GM23338 (cell line): Measurements from ENCODE around the gene KICS2. TPM values are rescaled to one million over a fixed set of nuclear protein-coding genes. Genes with fewer than 3 reads are reported as not detected.

ENCODE experiments used
- ATAC-seq: fragments of 200-7000 bp; cut with Tn5 transposase; 3 replicates; pipeline ENCODE4 v1.9.1; 2020
- DNase-seq: peaks from one replicate; pipeline ENCODE4 v3.0.0-alpha.2; 2015; ENCODE audit warnings: low spot score
- H2AFZ ChIP-seq: fragments of 200-600 bp; sonication (generic); 2 replicates; pipeline ENCODE4 v1.8.0; 2016; ENCODE audit warnings: antibody characterized with exemption, mild to moderate bottlenecking, moderate library complexity
- H3F3A ChIP-seq: fragments of 200-600 bp; sonication (generic); replicated peaks from 2 replicates; pipeline ENCODE4 v1.8.0; 2017; ENCODE audit warnings: antibody characterized with exemption, mixed run types, low read depth
- H3K27ac ChIP-seq: fragments of 200-600 bp; sonication (generic); 2 replicates; pipeline ENCODE4 v1.6.1; 2016; ENCODE audit warnings: low read depth
- H3K27me3 ChIP-seq: fragments of 200-600 bp; sonication (generic); 2 replicates; pipeline ENCODE4 v1.8.0; 2016; ENCODE audit warnings: mild to moderate bottlenecking, mixed run types, moderate library complexity; ENCODE audit not compliant: insufficient read depth
- H3K36me3 ChIP-seq: fragments of 200-600 bp; sonication (generic); 2 replicates; pipeline ENCODE4 v1.8.0; 2016; ENCODE audit warnings: mild to moderate bottlenecking; ENCODE audit not compliant: insufficient read depth
- H3K4me1 ChIP-seq: fragments of 200-600 bp; sonication (generic); 2 replicates; pipeline ENCODE4 v1.8.0; 2016; ENCODE audit warnings: mild to moderate bottlenecking, moderate library complexity; ENCODE audit not compliant: insufficient read depth
- H3K4me2 ChIP-seq: fragments of 200-600 bp; sonication (generic); 2 replicates; pipeline ENCODE4 v1.7.1; 2017; ENCODE audit warnings: mixed run types
- H3K4me3 ChIP-seq: fragments of 200-600 bp; sonication (generic); 2 replicates; pipeline ENCODE4 v1.6.1; 2016; ENCODE audit warnings: mixed run types
- H3K79me2 ChIP-seq: fragments of 200-600 bp; sonication (generic); replicated peaks from 2 replicates; pipeline ENCODE4 v1.8.0; 2017; ENCODE audit warnings: mild to moderate bottlenecking; ENCODE audit not compliant: insufficient read depth
- H3K9me2 ChIP-seq: fragments of 200-600 bp; sonication (generic); 2 replicates; pipeline ENCODE4 v1.8.0; 2017; ENCODE audit not compliant: insufficient read depth
- H4K20me1 ChIP-seq: fragments of 200-600 bp; sonication (generic); replicated peaks from 2 replicates; pipeline ENCODE4 v1.8.0; 2017; ENCODE audit warnings: mild to moderate bottlenecking; ENCODE audit not compliant: insufficient read depth
- H3K27ac Mint-ChIP-seq: 2 replicates; pipeline ENCODE4 v1.8.0; 2020; ENCODE audit warnings: inconsistent platforms, mild to moderate bottlenecking, moderate library complexity, mixed read lengths
- H3K27me3 Mint-ChIP-seq: 3 replicates; pipeline ENCODE4 v1.8.0; 2022; ENCODE audit warnings: low read depth, mild to moderate bottlenecking, moderate library complexity, mixed read lengths, inconsistent platforms; ENCODE audit not compliant: insufficient read depth, poor library complexity
- H3K36me3 Mint-ChIP-seq: 3 replicates; pipeline ENCODE4 v1.8.0; 2021; ENCODE audit warnings: low read depth, mild to moderate bottlenecking, inconsistent platforms, moderate library complexity, mixed read lengths
- H3K4me1 Mint-ChIP-seq: 3 replicates; pipeline ENCODE4 v1.8.0; 2020; ENCODE audit warnings: mild to moderate bottlenecking, inconsistent platforms, mixed read lengths
- H3K4me3 Mint-ChIP-seq: 3 replicates; pipeline ENCODE4 v1.8.0; 2021; ENCODE audit warnings: moderate library complexity, mild to moderate bottlenecking, inconsistent platforms, mixed read lengths
- H3K9me3 Mint-ChIP-seq: 3 replicates; pipeline ENCODE4 v1.8.0; 2020; ENCODE audit warnings: moderate library complexity, mild to moderate bottlenecking, inconsistent platforms, mixed read lengths
- CREB1 ChIP-seq: fragments of 250-450 bp; sonication (Bioruptor Pico); IDR thresholded peaks from 2 replicates; pipeline ENCODE4 v1.5.0; 2020; ENCODE audit warnings: low read depth, mild to moderate bottlenecking, moderate library complexity
- CTCF ChIP-seq, 2 experiments: fragments of 200-600 bp in 1 of 2; sonication (generic) in 1 of 2; conservative IDR thresholded peaks; 2 replicates each; pipeline versions ENCODE4 v1.5.1 to v1.6.1; 2016 to 2017; ENCODE audit warnings: antibody characterized with exemption in 2 of 2, low read depth in 2 of 2, mild to moderate bottlenecking in 2 of 2, moderate library complexity in 1 of 2
- ETS1 ChIP-seq: IDR thresholded peaks from 2 replicates; pipeline ENCODE4 v1.6.1; 2016; ENCODE audit warnings: antibody characterized with exemption
- EZH2 ChIP-seq: fragments of 200-600 bp; sonication (generic); IDR thresholded peaks from one replicate; pipeline ENCODE4 v1.8.0; 2017; ENCODE audit warnings: antibody characterized with exemption, mild to moderate bottlenecking, low read depth; ENCODE audit not compliant: unreplicated experiment
- EZH2phosphoT487 ChIP-seq: fragments of 200-600 bp; sonication (generic); IDR thresholded peaks from one replicate; pipeline ENCODE4 v1.8.1; 2018; ENCODE audit warnings: antibody characterized with exemption; ENCODE audit not compliant: unreplicated experiment
- JUNB ChIP-seq: IDR thresholded peaks from one replicate; pipeline ENCODE4 v1.6.1; 2016; ENCODE audit warnings: antibody characterized with exemption; ENCODE audit not compliant: unreplicated experiment
- NANOG ChIP-seq: IDR thresholded peaks from 2 replicates; pipeline ENCODE4 v1.6.1; 2016; ENCODE audit warnings: antibody characterized with exemption, borderline replicate concordance
- POLR2AphosphoS5 ChIP-seq: IDR thresholded peaks from 2 replicates; pipeline ENCODE4 v1.6.1; 2016; ENCODE audit warnings: antibody characterized with exemption, low read depth
- REST ChIP-seq: IDR thresholded peaks from one replicate; pipeline ENCODE4 v1.6.1; 2018; ENCODE audit warnings: antibody characterized with exemption; ENCODE audit not compliant: unreplicated experiment
- STAT1 ChIP-seq: IDR thresholded peaks from one replicate; pipeline ENCODE4 v1.6.1; 2016; ENCODE audit warnings: antibody characterized with exemption; ENCODE audit not compliant: unreplicated experiment
- ZNF114 ChIP-seq: fragments of 250-450 bp; sonication (Bioruptor Pico); IDR thresholded peaks from 2 replicates; pipeline ENCODE4 v1.5.0; 2020; ENCODE audit warnings: mild to moderate bottlenecking, moderate library complexity
- ZNF331 ChIP-seq: fragments of 250-450 bp; sonication (Bioruptor Pico); IDR thresholded peaks from 2 replicates; pipeline ENCODE4 v1.5.0; 2020; ENCODE audit warnings: low read depth, mild to moderate bottlenecking, moderate library complexity
- ZNF462 ChIP-seq: fragments of 250-450 bp; sonication (Bioruptor Pico); IDR thresholded peaks from 2 replicates; pipeline ENCODE4 v1.5.0; 2020; ENCODE audit warnings: mild to moderate bottlenecking, moderate library complexity
- polyA plus RNA-seq: library from polyadenylated mRNA; unstranded; fragments of >200 nt; fragmentation: Nextera tagmentation; extraction: Ambion mirVana; gene quantifications from 2 replicates; pipeline ENCODE4 v1.2.1, GENCODE V29; 2016
- total RNA-seq: library from RNA; depleted of rRNA; stranded (reverse); fragments of >200 nt; shearing (Covaris generic); gene quantifications from 2 replicates; pipeline ENCODE4 v1.2.3, GENCODE V29; 2014

KICS2 gene
- total and polyA plus RNA-seq, 2 experiments from 2014 or later, result 7.6 to 10.5 TPM

GRCh38 chr12:64193931-64194330 is 28.2 kb downstream of the KICS2 start:
- H3K27ac Mint-ChIP-seq, result no peak overlapping the region
- Histone ChIP-seq H3K36me3 (no peaks in the 10 kb centered on the region), H4K20me1 (no peaks in the 10 kb centered on the region), H3K4me3 (no peak overlapping the region), H3K4me1 (no peaks in the 10 kb centered on the region), H3K27ac (no peak overlapping the region), H3K9me2 (no peaks in the 10 kb centered on the region), H3K4me2 (no peak overlapping the region), H3K79me2 (no peaks in the 10 kb centered on the region), H3K27me3 (no peaks in the 10 kb centered on the region), H3F3A (no peaks in the 10 kb centered on the region), H2AFZ (no peak overlapping the region)
- DNase-seq (no peak), ATAC-seq (no peak)
- H3K4me3 Mint-ChIP-seq, result no peak overlapping the region
- H3K36me3 Mint-ChIP-seq, result peaks cover 22% of the 10 kb centered on the region
- no peaks in the 10 kb centered on the region for H3K4me1 Mint-ChIP-seq
- TF ChIP-seq CREB1 (CRISPR knock-in tag) (no peak), ZNF114 (CRISPR knock-in tag) (no peak), POLR2AphosphoS5 (no peak), REST (no peak), JUNB (no peak), ETS1 (no peak), CTCF (conservative IDR thresholded peaks at IDR 0.05; ENCODE audit: low read depth in 2 of 2) (no peak), ZNF331 (CRISPR knock-in tag) (no peak), ZNF462 (CRISPR knock-in tag) (no peak), NANOG (no peak), EZH2phosphoT487 (no peak), EZH2 (no peak), STAT1 (no peak)
- peaks cover 2% of the 10 kb centered on the region for H3K27me3 Mint-ChIP-seq
- no peaks in the 10 kb centered on the region; the same call in 2 of the 3 replicates for H3K9me3 Mint-ChIP-seq
